Central memory CD8-positive, alpha-beta T cell (primary cell): ENCODE measurements around the gene LPAR3.

Experiments
- ATAC-seq: fragments of 150-1000 bp; cut with Tn5 transposase; replicated peaks from 2 replicates; pipeline ENCODE4 v1.10.0; 2022; ENCODE audit warnings: mild to moderate bottlenecking, moderate FRiP score, moderate number of reproducible peaks; ENCODE audit not compliant: poor library complexity, severe bottlenecking; ENCODE audit errors: extremely low read depth
- DNase-seq, 2 donors: peaks; one replicate each; pipeline ENCODE4 v3.0.0; 2021; ENCODE audit warnings: low spot score in 2 of 2
- H3K27ac Mint-ChIP-seq: one replicate; pipeline ENCODE4 v1.8.0; 2022; ENCODE audit warnings: low read depth, mild to moderate bottlenecking, moderate library complexity, mixed read lengths
- H3K27me3 Mint-ChIP-seq: one replicate; pipeline ENCODE4 v1.8.0; 2022; ENCODE audit warnings: mixed read lengths
- H3K36me3 Mint-ChIP-seq: one replicate; pipeline ENCODE4 v1.8.0; 2022; ENCODE audit warnings: mild to moderate bottlenecking, moderate library complexity, mixed read lengths; ENCODE audit not compliant: insufficient read depth
- H3K4me1 Mint-ChIP-seq: one replicate; pipeline ENCODE4 v1.8.0; 2022; ENCODE audit warnings: mixed read lengths
- H3K4me3 Mint-ChIP-seq: one replicate; pipeline ENCODE4 v1.8.0; 2022; ENCODE audit warnings: mild to moderate bottlenecking, moderate library complexity, mixed read lengths
- H3K9me3 Mint-ChIP-seq: one replicate; pipeline ENCODE4 v1.8.0; 2022; ENCODE audit warnings: mixed read lengths

LPAR3 gene

DNA sequence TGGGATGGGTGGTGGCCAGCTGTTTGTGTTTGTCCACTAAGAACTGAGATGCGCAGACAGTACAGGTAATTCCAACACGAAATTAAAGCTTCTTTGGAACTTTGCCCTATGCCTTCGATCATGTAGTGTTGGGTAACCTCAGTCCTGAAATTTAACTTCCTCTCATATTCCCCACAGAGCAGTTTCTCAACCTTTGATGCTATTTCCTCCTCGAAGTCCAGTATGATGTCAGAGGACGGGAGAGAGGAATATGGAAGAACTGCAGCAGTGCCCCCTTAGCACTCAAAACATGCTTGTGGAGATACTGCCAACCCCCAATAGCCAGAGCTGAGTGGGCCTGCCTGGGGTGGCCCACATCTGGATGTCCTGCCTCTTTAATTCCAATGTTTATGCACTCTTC lies 3.6 kb downstream of the LPAR3 start:
- H3K36me3 Mint-ChIP-seq = no peaks in the 10 kb centered on the region
- ATAC-seq = no peak
- no peak for DNase-seq
- H3K27ac Mint-ChIP-seq = no peak overlapping the region
- H3K27me3 Mint-ChIP-seq = peaks cover 28% of the 10 kb centered on the region
- H3K4me1 Mint-ChIP-seq = peaks cover 17% of the 10 kb centered on the region
- H3K9me3 Mint-ChIP-seq = no peaks in the 10 kb centered on the region
- H3K4me3 Mint-ChIP-seq = no peak overlapping the region

GRCh38 chr1:84888753-84889152 lies 4.3 kb downstream of the LPAR3 start:
- Mint-ChIP-seq H3K4me1 (peaks cover 13% of the 10 kb centered on the region), H3K27me3 (peaks cover 22% of the 10 kb centered on the region), H3K4me3 (no peak overlapping the region), H3K27ac (peak overlapping the region; percentile 5), H3K36me3 (no peaks in the 10 kb centered on the region), H3K9me3 (no peaks in the 10 kb centered on the region)
- ATAC-seq (no peak), DNase-seq (no peak)

- DNase-seq (no peak), ATAC-seq (no peak)
- H3K4me1 Mint-ChIP-seq = peaks cover 7% of the 10 kb centered on the region
- no peak overlapping the region for H3K27ac Mint-ChIP-seq
- no peaks in the 10 kb centered on the region for H3K36me3 Mint-ChIP-seq
- H3K4me3 Mint-ChIP-seq = no peak overlapping the region
- H3K9me3 Mint-ChIP-seq = no peaks in the 10 kb centered on the region
- peaks cover 16% of the 10 kb centered on the region for H3K27me3 Mint-ChIP-seq
Observed at GRCh38 chr1:84887261-84887934, 5.6 kb downstream of the LPAR3 start.

DNA sequence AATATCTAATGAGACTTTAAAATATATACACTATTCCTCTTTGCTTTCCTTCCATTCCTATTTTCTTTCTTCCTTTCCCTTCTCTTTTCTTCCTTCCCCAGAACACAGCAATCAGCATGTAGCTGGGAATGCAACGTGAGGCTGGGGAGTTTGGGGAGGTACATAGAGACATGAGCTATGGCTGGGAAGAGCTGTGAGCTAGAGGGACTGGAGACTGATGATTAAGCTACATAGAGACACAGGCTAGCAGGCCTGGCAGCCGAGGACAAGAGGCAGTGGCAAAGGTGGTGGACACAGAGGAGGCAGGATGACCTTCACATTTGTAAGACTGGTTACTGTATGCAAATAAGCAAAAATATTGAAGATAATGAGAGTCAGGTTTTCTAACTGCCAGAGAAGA lies 7.5 kb downstream of the LPAR3 start:
- no peak for ATAC-seq
- no peaks in the 10 kb centered on the region for H3K36me3 Mint-ChIP-seq
- peaks cover 11% of the 10 kb centered on the region for H3K27me3 Mint-ChIP-seq
- no peaks in the 10 kb centered on the region for H3K9me3 Mint-ChIP-seq
- no peak for DNase-seq
- H3K27ac Mint-ChIP-seq = no peak overlapping the region
- no peak overlapping the region for H3K4me3 Mint-ChIP-seq
- H3K4me1 Mint-ChIP-seq = peaks cover 7% of the 10 kb centered on the region

- no peak for DNase-seq
- Mint-ChIP-seq H3K36me3 (no peaks in the 10 kb centered on the region), H3K4me3 (no peak overlapping the region), H3K9me3 (no peaks in the 10 kb centered on the region), H3K4me1 (peaks cover 7% of the 10 kb centered on the region), H3K27me3 (peaks cover 11% of the 10 kb centered on the region), H3K27ac (no peak overlapping the region)
- no peak for ATAC-seq
Observed at GRCh38 chr1:84884671-84885389, 8.2 kb downstream of the LPAR3 start.

DNA sequence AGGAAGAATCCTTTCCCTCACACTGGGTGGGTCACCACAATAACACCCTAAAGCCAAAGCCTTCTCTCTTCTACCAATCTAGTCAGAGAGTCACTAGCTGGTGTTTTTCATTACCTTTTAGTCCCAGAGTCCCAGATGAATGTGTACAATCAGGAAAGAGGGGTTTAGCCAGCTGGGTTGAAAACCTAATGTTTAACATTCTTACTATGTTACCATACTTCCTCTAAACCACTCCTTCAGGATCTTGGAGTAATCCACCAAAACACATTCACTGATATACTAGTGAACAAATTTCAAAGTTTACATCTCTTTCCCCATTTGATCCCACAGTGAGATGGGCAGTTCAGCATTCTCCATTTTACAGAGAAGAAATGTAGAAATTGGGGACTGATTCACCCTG lies 9.7 kb downstream of the LPAR3 start:
- no peaks in the 10 kb centered on the region for H3K9me3 Mint-ChIP-seq
- H3K36me3 Mint-ChIP-seq = no peaks in the 10 kb centered on the region
- no peak overlapping the region for H3K27ac Mint-ChIP-seq
- no peaks in the 10 kb centered on the region for H3K4me1 Mint-ChIP-seq
- no peak overlapping the region for H3K4me3 Mint-ChIP-seq
- no peak for ATAC-seq
- no peak for DNase-seq
- H3K27me3 Mint-ChIP-seq = peaks cover 20% of the 10 kb centered on the region

GRCh38 chr1:84877592-84877991 lies 15.4 kb downstream of the LPAR3 start:
- peaks cover 31% of the 10 kb centered on the region for H3K27me3 Mint-ChIP-seq
- H3K4me1 Mint-ChIP-seq = peaks cover 18% of the 10 kb centered on the region
- ATAC-seq (no peak), DNase-seq (no peak)
- H3K4me3 Mint-ChIP-seq = no peak overlapping the region
- H3K9me3 Mint-ChIP-seq = no peaks in the 10 kb centered on the region
- H3K27ac Mint-ChIP-seq = no peak overlapping the region
- peaks cover 3% of the 10 kb centered on the region for H3K36me3 Mint-ChIP-seq

DNA sequence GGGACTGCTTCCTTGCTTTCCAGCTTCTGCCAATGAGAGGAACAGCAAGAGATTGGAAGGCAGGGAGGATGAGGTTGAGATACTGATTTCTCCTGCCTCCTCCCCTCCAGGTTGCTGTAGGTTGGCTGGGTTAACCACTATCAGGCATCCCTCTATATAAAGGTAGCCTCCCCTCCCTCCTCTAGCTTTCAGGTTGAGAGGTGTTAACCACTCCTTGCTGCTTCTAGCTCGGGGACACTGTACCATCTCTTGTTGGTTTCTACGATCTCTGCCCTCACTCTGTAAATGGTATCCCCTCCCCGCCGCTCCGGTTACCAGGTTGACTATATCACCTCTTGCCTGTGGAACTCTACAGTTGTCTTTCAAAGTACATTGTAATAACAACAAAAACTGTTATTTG lies 16.7 kb downstream of the LPAR3 start:
- peaks cover 3% of the 10 kb centered on the region for H3K36me3 Mint-ChIP-seq
- ATAC-seq (peak; percentile 99), DNase-seq (peak in 1 of 2 donors; percentile 30)
- peak overlapping the region; percentile 2 for H3K4me3 Mint-ChIP-seq
- no peaks in the 10 kb centered on the region for H3K9me3 Mint-ChIP-seq
- H3K27ac Mint-ChIP-seq = no peak overlapping the region
- H3K27me3 Mint-ChIP-seq = peaks cover 36% of the 10 kb centered on the region
- peaks cover 18% of the 10 kb centered on the region for H3K4me1 Mint-ChIP-seq

- Mint-ChIP-seq H3K4me1 (peaks cover 18% of the 10 kb centered on the region), H3K36me3 (peaks cover 3% of the 10 kb centered on the region), H3K27me3 (peaks cover 27% of the 10 kb centered on the region), H3K27ac (no peak overlapping the region), H3K4me3 (no peak overlapping the region), H3K9me3 (no peaks in the 10 kb centered on the region)
- no peak for DNase-seq
- ATAC-seq = no peak
Observed at GRCh38 chr1:84873366-84873765, 19.6 kb downstream of the LPAR3 start.

DNA sequence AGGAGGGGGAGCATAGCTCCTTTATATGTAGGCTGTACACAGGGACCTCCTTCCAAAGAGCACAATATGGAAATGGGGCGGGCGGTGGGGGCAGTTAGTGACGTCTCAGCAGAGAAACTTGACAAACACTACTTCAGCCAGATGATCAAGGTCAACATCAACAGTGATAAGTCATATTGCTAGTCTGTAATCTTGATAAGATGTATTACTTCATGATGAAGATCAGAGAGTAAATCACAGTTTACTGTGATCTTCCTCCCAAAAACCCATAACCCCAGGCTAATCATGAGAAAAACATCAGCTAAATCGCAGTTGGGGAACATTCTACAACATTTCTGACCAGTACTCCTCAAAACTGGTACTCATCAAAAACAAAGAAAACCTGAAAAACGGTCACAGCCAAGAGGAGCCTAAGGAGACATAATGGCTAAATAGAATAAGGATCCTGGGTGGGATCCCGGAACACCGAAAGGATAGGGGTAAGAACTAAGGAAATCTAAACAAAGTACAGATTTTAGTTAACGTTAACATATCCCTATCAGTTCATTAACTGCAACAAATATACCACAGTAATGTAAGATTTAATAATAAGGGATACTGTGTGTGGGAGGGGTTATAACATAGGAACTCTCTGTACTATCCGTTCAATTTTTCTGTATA lies 20.2 kb downstream of the LPAR3 start:
- Mint-ChIP-seq H3K27me3 (peaks cover 22% of the 10 kb centered on the region), H3K9me3 (no peaks in the 10 kb centered on the region), H3K4me3 (no peak overlapping the region), H3K36me3 (peaks cover 3% of the 10 kb centered on the region), H3K4me1 (peaks cover 18% of the 10 kb centered on the region), H3K27ac (no peak overlapping the region)
- DNase-seq (no peak), ATAC-seq (no peak)

DNA sequence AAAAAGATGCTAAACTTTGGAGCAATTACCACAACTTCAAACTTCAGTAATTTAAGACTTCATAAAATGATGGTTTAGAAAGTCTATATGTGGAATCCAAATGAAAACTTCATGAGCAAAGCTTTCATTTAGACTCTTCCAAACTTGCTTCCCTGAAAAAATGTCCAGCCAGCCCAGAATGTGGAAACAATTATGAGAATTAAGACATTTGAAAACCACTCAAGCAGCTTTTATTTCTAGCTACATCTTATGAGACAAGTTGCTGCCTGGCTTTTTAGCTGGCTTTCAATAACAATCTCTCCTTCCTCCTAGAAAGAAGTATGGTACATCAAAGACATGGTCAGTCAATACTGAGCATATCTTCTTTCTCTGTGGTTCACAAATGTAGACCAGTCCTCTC lies 21.8 kb downstream of the LPAR3 start:
- no peaks in the 10 kb centered on the region for H3K36me3 Mint-ChIP-seq
- DNase-seq (no peak), ATAC-seq (no peak)
- H3K9me3 Mint-ChIP-seq = no peaks in the 10 kb centered on the region
- H3K27ac Mint-ChIP-seq = no peak overlapping the region
- H3K4me3 Mint-ChIP-seq = no peak overlapping the region
- H3K27me3 Mint-ChIP-seq = peaks cover 16% of the 10 kb centered on the region
- peaks cover 7% of the 10 kb centered on the region for H3K4me1 Mint-ChIP-seq

DNA sequence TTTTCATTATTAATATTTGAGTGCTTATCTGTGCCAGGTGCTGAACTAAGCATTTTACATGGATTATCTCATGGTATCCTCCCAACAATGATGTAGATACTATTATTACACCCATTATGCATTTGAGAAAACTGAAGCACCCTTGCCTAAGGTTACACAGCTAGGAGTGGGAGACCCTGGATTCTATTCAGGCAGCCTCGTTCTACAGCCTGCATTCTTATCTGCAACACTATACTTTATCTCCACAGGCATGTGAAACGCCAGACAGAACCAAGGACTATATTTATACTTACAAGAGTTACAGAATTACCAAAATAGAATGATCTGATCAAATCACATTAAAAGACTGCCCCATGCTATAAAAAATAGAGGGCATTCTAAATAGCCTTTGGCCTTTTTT lies 22.4 kb downstream of the LPAR3 start:
- no peak for ATAC-seq
- no peak overlapping the region for H3K27ac Mint-ChIP-seq
- DNase-seq = no peak

DNA sequence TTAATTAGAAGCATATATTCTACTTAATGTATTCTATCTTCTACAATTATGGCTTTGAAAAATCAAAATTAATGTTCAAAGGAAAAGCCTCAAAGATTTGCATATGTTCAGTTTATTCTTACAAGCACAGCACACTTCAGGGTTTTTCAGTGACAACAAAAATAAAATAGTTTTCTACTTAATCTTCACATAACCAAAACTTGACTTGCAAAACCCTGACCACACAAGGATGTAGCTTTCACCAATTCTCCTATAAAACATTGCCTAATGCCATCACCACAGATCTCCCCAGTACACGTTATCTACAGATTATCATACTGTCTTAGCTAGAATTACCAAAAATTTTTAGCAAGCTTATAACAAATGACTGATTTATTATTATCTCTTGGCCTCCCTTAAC lies 23.3 kb downstream of the LPAR3 start:
- Mint-ChIP-seq H3K4me1 (peaks cover 5% of the 10 kb centered on the region), H3K36me3 (no peaks in the 10 kb centered on the region), H3K27ac (no peak overlapping the region), H3K4me3 (no peak overlapping the region), H3K27me3 (peaks cover 16% of the 10 kb centered on the region), H3K9me3 (no peaks in the 10 kb centered on the region)
- ATAC-seq (no peak), DNase-seq (no peak)

More for the DNA sequence above, 22.4 kb downstream of the LPAR3 start:
- Mint-ChIP-seq H3K36me3 (no peaks in the 10 kb centered on the region), H3K4me3 (no peak overlapping the region), H3K4me1 (peaks cover under 1% of the 10 kb centered on the region), H3K27me3 (peaks cover 16% of the 10 kb centered on the region), H3K9me3 (no peaks in the 10 kb centered on the region)
